Kidney epithelial cell (primary cell): ENCODE measurements around the gene WDR70. TPM values are rescaled to one million over a fixed set of nuclear protein-coding genes. Genes with fewer than 3 reads are reported as not detected.

Source experiments
- DNase-seq: peaks from one replicate; pipeline ENCODE4 v3.0.0-alpha.2; 2010; ENCODE audit warnings: low read depth
- H3K27me3 ChIP-seq: 2 replicates; pipeline ENCODE4 v1.6.0; 2011; ENCODE audit warnings: low read length; ENCODE audit not compliant: control insufficient read depth, insufficient read depth
- H3K36me3 ChIP-seq: 2 replicates; pipeline ENCODE4 v1.5.1; 2011; ENCODE audit warnings: low read length; ENCODE audit not compliant: control insufficient read depth, insufficient read depth
- H3K4me3 ChIP-seq: 2 replicates; pipeline ENCODE4 v1.5.1; 2011; ENCODE audit warnings: low read depth, mild to moderate bottlenecking, control low read depth, low read length
- total RNA-seq: library from RNA; depleted of rRNA; stranded (reverse); fragments of >200 nt; gene quantifications from 2 replicates; pipeline ENCODE4 v1.2.3, GENCODE V29; 2015
- TF ChIP-seq, protein P1 (sequence below): IDR thresholded peaks from 2 replicates; pipeline ENCODE4 v1.5.1; 2011; ENCODE audit warnings: mild to moderate bottlenecking, moderate library complexity, low read length, control low read depth, inconsistent platforms; ENCODE audit not compliant: insufficient read depth, poor library complexity, severe bottlenecking

Gene WDR70
- total RNA-seq, 1 donor from 2014 or later = 19.6 TPM

DNA sequence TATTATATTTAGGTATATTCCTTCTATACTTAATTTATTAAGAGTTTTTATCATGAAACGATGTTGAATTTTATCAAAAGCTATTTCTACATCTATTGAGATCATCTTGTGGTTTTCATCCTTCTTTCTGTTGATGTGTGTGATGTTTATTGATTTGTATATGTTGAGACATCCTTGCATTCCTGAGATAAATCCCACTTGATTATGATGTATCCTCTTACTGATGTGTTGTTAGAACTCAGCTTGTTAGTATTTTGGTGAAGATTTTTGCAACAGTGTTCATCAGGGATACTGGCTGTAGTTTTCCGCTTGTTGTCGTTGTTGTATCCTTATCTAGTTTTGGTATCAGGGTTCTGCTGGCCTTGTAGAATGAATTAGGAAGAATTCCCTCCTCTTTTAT is 247.1 kb downstream of the WDR70 start:
- TF ChIP-seq, protein P1, sequence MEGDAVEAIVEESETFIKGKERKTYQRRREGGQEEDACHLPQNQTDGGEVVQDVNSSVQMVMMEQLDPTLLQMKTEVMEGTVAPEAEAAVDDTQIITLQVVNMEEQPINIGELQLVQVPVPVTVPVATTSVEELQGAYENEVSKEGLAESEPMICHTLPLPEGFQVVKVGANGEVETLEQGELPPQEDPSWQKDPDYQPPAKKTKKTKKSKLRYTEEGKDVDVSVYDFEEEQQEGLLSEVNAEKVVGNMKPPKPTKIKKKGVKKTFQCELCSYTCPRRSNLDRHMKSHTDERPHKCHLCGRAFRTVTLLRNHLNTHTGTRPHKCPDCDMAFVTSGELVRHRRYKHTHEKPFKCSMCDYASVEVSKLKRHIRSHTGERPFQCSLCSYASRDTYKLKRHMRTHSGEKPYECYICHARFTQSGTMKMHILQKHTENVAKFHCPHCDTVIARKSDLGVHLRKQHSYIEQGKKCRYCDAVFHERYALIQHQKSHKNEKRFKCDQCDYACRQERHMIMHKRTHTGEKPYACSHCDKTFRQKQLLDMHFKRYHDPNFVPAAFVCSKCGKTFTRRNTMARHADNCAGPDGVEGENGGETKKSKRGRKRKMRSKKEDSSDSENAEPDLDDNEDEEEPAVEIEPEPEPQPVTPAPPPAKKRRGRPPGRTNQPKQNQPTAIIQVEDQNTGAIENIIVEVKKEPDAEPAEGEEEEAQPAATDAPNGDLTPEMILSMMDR = no peak
- no peaks in the 10 kb centered on the region for H3K27me3 ChIP-seq
- DNase-seq = no peak
- H3K4me3 ChIP-seq = no peak overlapping the region
- no peaks in the 10 kb centered on the region for H3K36me3 ChIP-seq

DNA sequence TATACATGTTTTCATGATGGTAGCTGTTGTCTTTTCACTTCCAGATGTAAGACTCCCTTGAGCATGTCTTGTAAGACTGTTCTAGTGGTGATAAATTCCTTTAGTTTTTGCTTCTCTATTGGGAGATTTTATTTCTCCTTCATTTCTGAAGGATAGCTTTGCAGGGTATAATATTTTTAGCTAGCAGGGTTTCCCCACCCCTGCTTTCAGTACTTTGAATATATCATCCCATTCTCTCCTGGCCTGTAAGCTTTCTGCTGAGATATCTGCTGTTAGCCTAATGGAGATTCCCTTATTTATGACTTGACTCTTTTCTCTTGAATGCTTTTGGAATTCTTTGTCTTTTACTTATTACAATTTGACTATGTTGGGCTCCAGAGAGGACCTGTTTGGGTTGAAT is 249.8 kb downstream of the WDR70 start:
- Histone ChIP-seq H3K4me3 (no peak overlapping the region), H3K36me3 (no peaks in the 10 kb centered on the region), H3K27me3 (no peaks in the 10 kb centered on the region)
- no peak for DNase-seq
- TF ChIP-seq, protein P1 = no peak

DNA sequence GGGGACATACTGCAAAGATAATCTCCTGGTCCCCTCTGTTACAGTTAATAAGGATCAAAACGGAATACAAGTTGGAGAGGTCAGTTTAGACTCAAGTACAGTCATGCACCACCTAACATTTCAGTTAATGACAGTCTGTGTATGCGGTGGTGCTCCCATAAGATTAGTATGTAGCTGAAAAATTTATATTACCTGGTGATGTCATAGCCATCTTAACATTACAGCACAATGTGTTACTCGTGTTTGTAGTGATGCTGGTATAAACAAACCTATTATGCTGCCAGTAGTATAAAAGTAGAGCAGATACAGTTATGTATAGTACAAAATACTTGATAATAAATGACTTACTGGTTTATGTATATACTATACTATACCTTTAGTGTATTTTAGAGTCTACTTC is 252.8 kb downstream of the WDR70 start:
- no peak for DNase-seq

DNA sequence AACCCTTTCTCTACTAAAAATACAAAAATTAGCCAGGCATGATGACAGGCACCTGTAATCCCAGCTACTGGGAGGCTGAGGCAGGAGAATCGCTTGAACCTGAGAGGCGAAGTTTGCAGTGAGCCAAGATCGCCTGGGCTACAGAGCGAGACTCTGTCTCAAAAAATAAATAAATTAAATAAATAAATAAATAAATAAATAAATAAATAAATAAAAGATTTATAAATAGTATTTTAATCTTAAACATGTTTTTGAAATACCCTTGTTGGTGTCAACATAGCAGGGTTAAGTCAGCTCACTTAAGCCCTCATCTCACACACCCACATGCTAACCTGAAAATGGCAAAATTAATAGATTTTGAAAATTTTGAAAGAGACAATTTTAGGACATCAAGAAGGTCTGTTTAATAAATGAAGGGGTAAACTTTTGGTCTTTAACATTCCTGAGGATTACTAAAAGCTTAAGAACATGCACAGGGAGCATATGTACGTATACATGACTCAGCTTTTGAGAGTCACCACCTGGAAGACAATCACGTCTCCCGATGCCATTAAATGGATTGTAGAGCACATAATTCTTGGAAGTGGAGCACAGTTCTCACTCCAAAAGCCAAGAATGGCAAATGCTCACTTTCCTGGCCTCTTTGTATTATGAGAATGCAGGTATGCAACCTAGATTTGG is 258.2 kb downstream of the WDR70 start:
- TF ChIP-seq, protein P1 = no peak
- no peak for DNase-seq

More for the DNA sequence above, 252.8 kb downstream of the WDR70 start:
- Histone ChIP-seq H3K4me3 (no peak overlapping the region), H3K36me3 (no peaks in the 10 kb centered on the region), H3K27me3 (no peaks in the 10 kb centered on the region)
- TF ChIP-seq, protein P1 = no peak

DNA sequence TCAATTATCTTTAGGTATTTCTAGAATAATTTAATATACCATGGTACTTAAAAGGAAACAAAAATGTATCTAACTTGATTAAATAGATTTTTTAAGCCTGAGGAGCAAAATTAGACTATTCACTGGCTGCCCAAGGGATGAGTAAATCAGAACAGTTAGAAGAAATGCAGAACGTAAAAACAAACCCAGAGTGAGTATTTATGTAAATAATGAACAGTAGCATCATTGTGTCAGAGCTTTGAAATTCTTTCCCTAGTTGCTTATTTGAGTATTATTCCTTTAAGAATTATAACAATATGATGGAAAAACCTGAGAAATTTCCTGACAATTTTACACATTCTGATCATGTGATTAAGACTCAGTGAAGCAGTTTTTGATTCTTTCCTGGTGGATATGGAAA is 259.8 kb downstream of the WDR70 start:
- DNase-seq = no peak
- H3K4me3 ChIP-seq = no peak overlapping the region

More for the DNA sequence above, 258.2 kb downstream of the WDR70 start:
- no peaks in the 10 kb centered on the region for H3K36me3 ChIP-seq
- no peaks in the 10 kb centered on the region for H3K27me3 ChIP-seq
- no peak overlapping the region for H3K4me3 ChIP-seq

DNA sequence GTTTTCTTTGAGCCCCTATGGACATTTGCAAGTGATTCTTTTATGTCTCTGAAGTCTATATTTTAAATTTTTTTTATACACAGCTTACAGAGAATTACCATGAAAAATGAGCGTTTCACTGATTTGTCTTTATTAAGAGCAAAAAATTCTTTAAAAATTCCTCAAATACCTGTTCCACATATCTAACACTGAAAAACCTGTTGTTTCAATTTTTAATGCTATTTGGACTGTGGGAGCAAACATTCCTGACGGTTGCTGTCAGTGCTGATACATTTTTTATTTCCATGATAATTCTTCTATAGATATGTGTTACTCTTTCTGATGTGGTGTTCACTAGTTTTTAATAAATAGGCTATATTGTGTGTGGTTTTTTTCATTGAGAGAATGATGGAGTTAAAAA is 261.0 kb downstream of the WDR70 start:
- no peak for DNase-seq
- Histone ChIP-seq H3K4me3 (no peak overlapping the region), H3K36me3 (no peaks in the 10 kb centered on the region), H3K27me3 (no peaks in the 10 kb centered on the region)
- TF ChIP-seq, protein P1 = no peak

More for the DNA sequence above, 259.8 kb downstream of the WDR70 start:
- TF ChIP-seq, protein P1 = no peak
- Histone ChIP-seq H3K27me3 (no peaks in the 10 kb centered on the region), H3K36me3 (no peaks in the 10 kb centered on the region)
